Gastroesophageal sphincter (tissue), 4 donors: ENCODE data around the gene TRIM29. TPM values are rescaled to one million over a fixed set of nuclear protein-coding genes. Genes with fewer than 3 reads are reported as not detected.

Experiments
- ATAC-seq: fragments of 150-250 bp; one replicate; pipeline ENCODE4 v1.9.1; 2016; ENCODE audit warnings: mild to moderate bottlenecking, moderate library complexity
- H3K27ac ChIP-seq, 4 donors: fragments of 200-600 bp; sonication (generic) in 3 of 4; 1 replicate in 3 of 4; 2 replicates in 1 of 4; pipeline ENCODE4 v1.5.1; 2016 to 2019
- H3K27me3 ChIP-seq: fragments of 200-600 bp; sonication (generic); one replicate; pipeline ENCODE4 v1.5.1; 2019
- H3K36me3 ChIP-seq, 2 donors: fragments of 200-600 bp; sonication (generic); one replicate each; pipeline ENCODE4 v1.5.1; 2019; ENCODE audit warnings: control low read depth in 1 of 2
- H3K4me1 ChIP-seq, 3 donors: fragments of 200-600 bp; sonication (generic); 1 replicate in 2 of 3; 2 replicates in 1 of 3; pipeline ENCODE4 v1.5.1; 2016 to 2019; ENCODE audit warnings: control low read depth in 2 of 3
- H3K4me3 ChIP-seq, 2 donors: fragments of 200-600 bp; sonication (generic); one replicate each; pipeline ENCODE4 v1.5.1; 2019; ENCODE audit warnings: mild to moderate bottlenecking in 1 of 2, moderate library complexity in 1 of 2
- H3K9me3 ChIP-seq, 3 donors: fragments of 200-600 bp; sonication (generic); one replicate each; pipeline ENCODE4 v1.5.1; 2017 to 2019; ENCODE audit warnings: control low read depth in 2 of 3
- CTCF ChIP-seq, 4 experiments: fragments of 200-600 bp in 2 of 4; fragments of 450-650 bp in 2 of 4; sonication (generic) in 1 of 4; IDR thresholded peaks; one replicate each; pipeline ENCODE4 v1.5.1; 2017 to 2019; ENCODE audit warnings: antibody characterized with exemption in 4 of 4, mild to moderate bottlenecking in 2 of 4, moderate library complexity in 2 of 4
- EP300 ChIP-seq: sonication (generic); formaldehyde crosslinking; IDR thresholded peaks from one replicate; pipeline ENCODE4 v1.6.1; 2017; ENCODE audit warnings: antibody characterized with exemption, mild to moderate bottlenecking
- POLR2A ChIP-seq, 2 donors: fragments of 450-650 bp; IDR thresholded peaks; one replicate each; pipeline ENCODE4 v1.6.1; 2017; ENCODE audit warnings: antibody characterized with exemption in 2 of 2, mild to moderate bottlenecking in 2 of 2, moderate library complexity in 1 of 2
- POLR2AphosphoS5 ChIP-seq: sonication (generic); formaldehyde crosslinking; IDR thresholded peaks from one replicate; pipeline ENCODE4 v1.6.1; 2017; ENCODE audit warnings: antibody characterized with exemption
- WGBS, 2 donors: methylation state at CpG; one replicate each; pipeline ENCODE4 v1.1.5; 2018; ENCODE audit warnings: low coverage in 1 of 2; 5-methylcytosine and 5-hydroxymethylcytosine counted together
- total RNA-seq, 4 donors: library from RNA; depleted of rRNA; stranded (reverse); fragments of >200 nt; gene quantifications; one replicate each; pipeline ENCODE4 v1.1.0, GENCODE V29; 2016

TRIM29 gene
- total RNA-seq, 4 donors from 2014 or later = 1.2 to 34.6 (median 3.4) TPM

- peaks cover 0 to 9% (median 0%) of the 10 kb centered on the region in 3 donors for H3K4me1 ChIP-seq
- TF ChIP-seq POLR2AphosphoS5 (no peak), POLR2A (IDR thresholded peaks at IDR 0.05) (no peak), CTCF (IDR thresholded peaks at IDR 0.05) (no peak), EP300 (no peak)
- H3K27ac ChIP-seq = no peak overlapping the region
- ATAC-seq = no peak
- H3K9me3 ChIP-seq = no peaks in the 10 kb centered on the region
- no peaks in the 10 kb centered on the region for H3K36me3 ChIP-seq
- no peak overlapping the region for H3K4me3 ChIP-seq
- peaks cover 56% of the 10 kb centered on the region for H3K27me3 ChIP-seq
- 10 to 19% methylated on average over 3 to 12 of the region's 28 CpGs for WGBS, 2 donors
These were observed 76.0 kb downstream of the TRIM29 start for GRCh38 chr11:120061761-120062560.

Other genes starting within 250 kb of the TRIM29 start
- 100 to 1,000 TPM in 1 of 4 donors, 10 to 100 TPM in 3; 30.0 to 100 (median 42.4) TPM for gene OAF, start 72.9 kb upstream of the TRIM29 start, total RNA-seq
- gene POU2F3, start 102.0 kb upstream of the TRIM29 start, total RNA-seq = under 1 TPM in 2 of 4 donors, not detected in 2; 0.27 to 0.46 TPM
- 1 to 10 TPM; 6.1 to 8.1 (median 7.5) TPM for gene TLCD5, start 187.2 kb upstream of the TRIM29 start, total RNA-seq
- 100 to 1,000 TPM in 3 of 4 donors, 10 to 100 TPM in 1; 99.7 to 135 (median 112) TPM for gene ARHGEF12, start 198.3 kb upstream of the TRIM29 start, total RNA-seq